DMS79 (cell line): ENCODE data around the gene KLHL17.

ENCODE experiments used
- DNase-seq: peaks from one replicate; lab custom pipeline; 2025; lab: John Stamatoyannopoulos, UW

Gene KLHL17

GRCh38 chr1:952603-953002 is 7.8 kb upstream of the KLHL17 start:
- DNase-seq = no peak

DNA sequence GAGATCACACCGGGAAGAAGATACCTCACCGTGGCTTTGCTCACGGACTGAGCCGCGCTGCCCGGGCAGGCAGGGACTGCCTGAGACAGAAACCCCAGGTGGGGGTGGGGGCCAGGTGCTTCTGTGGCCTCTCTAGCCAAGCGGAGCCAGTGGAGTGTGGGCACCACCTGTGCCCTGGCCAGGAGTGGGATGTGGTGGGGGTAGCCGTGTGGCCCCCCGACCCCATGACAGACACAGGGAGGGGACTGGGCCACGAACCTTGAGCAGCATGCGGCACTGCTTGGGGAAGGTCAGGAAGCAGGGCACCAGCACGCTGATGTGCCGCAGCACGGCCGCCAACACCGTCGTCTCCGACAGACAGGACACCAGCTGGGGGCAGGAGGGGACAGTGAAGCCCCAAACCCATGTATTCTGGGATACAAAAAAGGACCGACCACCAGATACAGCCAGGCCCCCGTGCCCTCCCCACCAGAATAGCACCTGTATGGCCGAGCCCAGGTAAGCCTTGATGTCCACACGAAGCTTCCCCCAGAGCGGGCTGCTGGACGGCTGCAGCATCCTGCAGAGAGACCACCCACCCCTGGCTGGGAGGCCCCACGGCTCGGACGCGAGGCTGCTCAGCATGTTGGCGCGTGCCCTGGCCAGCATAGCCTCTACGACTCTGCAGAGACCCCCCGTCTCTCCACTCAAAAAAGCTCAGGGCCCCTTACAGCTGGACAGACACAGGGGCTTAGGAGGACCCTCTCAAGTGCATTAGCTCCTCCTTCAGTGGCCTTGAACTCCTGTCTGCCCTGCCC is 6.7 kb upstream of the KLHL17 start:
- DNase-seq = no peak

DNA sequence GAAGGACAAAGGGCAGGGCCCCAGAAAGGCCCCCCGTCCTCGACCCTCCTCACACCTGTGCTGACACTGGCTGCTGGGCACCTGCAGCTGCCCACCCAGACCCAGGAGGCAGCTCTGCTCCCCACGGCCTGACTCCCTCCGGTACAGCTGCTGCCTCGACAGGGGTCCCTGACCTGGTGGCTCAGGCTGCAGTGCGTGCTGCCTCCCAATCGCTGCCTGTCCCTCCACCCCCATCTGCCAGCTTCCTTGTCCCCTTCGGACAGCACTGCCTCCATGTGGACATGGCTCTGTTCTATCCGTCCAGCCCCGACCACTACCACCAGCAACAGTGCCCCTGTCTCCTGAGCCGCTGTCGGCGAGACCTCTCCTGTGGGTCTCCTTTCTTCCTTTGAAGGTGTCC is 5.5 kb upstream of the KLHL17 start:
- no peak for DNase-seq

- DNase-seq = no peak
These were observed 4.9 kb upstream of the KLHL17 start for GRCh38 chr1:955474-955873.

GRCh38 chr1:956636-957035 is 3.7 kb upstream of the KLHL17 start:
- DNase-seq = no peak

DNA sequence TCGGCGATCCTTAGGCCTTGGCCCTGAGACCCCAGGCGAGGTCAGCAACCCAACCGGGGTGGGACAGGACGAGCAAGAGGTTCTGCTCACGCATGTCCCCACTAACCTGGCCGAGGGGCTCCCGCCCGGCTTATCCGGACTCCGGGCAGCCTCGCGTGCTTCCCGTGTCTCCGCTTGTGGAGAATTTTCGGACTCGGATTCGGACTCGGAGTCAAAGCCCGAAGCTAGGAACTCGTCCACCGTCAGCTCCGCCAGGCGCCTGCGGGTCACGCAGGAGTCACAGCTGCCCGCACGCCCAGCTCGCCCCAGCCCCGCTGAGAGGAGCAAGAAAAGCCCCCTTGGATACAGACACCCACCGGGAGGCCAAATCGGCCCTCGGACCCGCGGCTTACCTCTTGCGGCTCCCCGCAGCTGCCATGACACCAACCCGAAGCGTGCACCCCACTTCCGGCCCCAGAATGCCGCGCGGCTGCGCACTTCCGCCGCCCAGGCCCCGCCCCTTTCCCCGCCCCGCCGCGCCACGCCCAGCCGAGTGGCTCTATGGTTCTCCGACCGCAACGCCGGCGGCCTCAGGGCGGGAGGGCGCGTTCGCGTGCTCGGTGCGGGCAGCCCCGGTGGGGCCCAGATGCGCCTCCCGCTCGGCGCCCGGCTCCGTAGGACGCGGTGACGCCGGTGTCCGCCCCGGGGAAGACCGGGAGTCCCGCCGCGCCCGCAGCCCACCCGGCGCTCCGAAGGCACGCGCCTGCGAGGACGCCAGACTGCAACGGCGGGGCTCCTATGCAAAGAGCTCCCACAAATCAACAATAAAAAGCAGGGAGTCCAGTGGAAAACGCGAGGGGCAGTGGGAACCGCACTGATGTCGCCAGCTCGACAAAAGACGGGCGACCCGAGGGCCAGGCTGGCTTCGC is 1.3 kb upstream of the KLHL17 start, which contains the start of gene NOC2L:
Gene NOC2L, minus strand, starts transcription at position 434 of the 908 bp plus-strand sequence. Its CDS starts 16 bp downstream, at position 418.
- DNase-seq = peak; percentile 67

- DNase-seq = no peak
These were observed 537 bp upstream of the KLHL17 start for GRCh38 chr1:959731-960362.

DNA sequence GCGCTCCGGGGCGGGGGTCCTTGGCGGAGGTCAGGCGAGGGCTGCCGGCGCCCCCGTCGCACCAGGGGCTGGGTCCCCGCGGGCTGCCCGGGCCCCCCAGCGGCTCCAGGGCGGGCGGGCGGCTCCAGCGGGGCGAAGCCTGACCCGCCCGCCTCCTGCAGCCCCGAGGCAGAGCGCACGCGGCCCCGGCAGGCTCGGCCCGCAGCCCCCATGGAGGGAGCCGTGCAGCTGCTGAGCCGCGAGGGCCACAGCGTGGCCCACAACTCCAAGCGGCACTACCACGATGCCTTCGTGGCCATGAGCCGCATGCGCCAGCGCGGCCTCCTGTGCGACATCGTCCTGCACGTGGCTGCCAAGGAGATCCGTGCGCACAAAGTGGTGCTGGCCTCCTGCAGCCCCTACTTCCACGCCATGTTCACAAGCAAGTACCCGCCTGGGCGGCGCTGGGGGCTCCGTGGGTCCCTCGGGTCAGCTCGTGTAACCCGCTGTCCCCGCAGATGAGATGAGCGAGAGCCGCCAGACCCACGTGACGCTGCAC is 817 bp downstream of the KLHL17 start:
- DNase-seq = no peak

DNA sequence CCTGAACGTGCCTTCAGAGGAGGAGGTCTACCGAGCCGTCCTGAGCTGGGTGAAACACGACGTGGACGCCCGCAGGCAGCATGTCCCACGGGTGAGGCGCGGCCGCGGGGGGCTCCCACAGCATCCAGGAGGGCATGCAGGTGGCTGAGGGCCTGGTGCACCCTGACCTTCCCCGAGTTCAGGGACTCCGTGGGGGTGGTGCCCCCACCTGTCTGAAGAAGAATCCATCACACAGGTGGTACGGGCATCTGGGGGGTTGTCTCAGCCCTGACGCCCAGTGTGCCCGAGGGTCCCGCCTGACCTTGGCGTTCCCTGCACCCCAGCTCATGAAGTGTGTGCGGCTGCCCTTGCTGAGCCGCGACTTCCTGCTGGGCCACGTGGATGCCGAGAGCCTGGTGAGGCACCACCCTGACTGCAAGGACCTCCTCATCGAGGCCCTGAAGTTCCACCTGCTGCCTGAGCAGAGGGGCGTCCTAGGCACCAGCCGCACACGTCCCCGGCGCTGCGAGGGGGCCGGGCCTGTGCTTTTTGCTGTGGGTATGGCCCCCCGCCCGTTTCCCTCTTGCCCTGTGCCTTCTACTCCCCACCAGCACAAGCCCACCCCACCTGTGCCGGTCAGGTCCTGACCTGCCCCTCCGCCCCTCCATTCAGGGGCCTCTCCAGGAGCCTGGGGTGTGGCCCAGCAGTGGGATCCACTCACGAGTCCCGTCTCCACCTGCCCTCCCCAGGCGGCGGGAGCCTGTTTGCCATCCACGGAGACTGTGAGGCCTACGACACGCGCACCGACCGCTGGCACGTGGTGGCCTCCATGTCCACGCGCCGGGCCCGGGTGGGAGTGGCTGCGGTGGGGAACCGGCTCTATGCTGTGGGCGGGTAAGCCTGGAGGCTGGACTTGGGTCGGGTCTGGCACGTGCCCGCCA is 2.3 kb downstream of the KLHL17 start:
- no peak for DNase-seq

- DNase-seq = no peak
These were observed 2.9 kb downstream of the KLHL17 start for GRCh38 chr1:963301-963651.

DNA sequence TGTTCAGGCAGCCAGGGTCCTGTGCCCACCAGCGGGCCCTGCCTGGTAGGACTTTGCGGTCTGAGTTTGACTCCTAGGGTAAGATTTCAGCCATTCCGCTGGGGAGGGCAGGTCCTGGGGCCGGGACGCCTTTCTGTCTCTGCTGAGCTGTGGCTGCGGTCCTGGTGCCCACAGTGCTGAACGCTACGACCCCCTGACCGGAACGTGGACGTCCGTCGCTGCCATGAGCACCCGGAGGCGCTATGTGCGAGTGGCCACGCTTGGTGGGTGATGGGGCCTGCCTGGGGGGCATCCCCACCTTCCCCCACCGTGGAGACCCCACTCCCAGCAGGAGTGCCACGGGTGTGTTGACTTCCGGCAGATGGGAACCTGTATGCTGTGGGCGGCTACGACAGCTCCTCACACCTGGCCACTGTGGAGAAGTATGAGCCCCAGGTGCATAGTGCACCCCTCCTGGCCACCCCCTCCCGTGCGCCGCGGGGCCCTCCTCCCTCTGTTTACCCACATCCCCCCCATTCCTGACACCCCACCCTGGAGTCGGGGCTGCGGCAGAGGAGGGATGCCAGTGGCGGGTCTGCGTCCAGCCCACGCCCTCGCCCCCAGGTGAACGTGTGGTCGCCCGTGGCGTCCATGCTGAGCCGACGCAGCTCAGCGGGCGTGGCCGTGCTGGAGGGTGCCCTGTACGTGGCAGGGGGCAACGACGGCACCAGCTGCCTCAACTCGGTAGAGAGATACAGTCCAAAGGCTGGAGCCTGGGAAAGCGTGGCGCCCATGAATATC is 3.6 kb downstream of the KLHL17 start:
- DNase-seq = no peak

DNA sequence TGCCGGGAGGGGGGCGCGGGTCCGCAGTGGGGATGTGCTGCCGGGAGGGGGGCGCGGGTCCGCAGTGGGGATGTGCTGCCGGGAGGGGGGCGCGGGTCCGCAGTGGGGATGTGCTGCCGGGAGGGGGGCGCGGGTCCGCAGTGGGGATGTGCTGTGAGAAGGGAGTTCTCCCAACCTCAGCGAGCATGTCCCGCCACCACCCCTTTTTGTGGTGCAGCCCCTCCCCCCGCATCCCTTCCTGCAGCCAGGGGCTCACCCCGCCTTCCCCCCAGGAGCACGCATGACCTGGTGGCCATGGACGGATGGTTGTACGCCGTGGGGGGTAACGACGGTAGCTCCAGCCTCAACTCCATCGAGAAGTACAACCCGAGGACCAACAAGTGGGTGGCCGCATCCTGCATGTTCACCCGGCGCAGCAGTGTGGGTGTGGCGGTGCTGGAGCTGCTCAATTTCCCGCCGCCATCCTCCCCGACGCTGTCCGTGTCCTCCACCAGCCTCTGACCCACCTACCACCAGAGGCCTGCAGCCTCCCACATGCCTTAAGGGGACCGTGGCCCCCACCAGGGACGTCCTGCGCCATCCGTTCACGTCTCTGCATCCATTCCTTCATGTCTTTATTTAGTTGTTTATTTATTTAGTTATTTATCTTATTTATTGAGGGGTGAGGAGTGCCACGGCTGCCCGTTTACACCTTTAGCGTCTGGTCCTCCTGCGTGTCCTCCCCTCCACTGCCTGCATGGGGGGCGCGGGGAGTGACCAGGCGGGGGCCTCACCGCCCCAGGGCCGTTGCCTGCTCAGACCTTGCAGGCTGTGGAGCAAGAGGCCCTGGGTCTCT is 4.5 kb downstream of the KLHL17 start:
- DNase-seq = no peak

DNA sequence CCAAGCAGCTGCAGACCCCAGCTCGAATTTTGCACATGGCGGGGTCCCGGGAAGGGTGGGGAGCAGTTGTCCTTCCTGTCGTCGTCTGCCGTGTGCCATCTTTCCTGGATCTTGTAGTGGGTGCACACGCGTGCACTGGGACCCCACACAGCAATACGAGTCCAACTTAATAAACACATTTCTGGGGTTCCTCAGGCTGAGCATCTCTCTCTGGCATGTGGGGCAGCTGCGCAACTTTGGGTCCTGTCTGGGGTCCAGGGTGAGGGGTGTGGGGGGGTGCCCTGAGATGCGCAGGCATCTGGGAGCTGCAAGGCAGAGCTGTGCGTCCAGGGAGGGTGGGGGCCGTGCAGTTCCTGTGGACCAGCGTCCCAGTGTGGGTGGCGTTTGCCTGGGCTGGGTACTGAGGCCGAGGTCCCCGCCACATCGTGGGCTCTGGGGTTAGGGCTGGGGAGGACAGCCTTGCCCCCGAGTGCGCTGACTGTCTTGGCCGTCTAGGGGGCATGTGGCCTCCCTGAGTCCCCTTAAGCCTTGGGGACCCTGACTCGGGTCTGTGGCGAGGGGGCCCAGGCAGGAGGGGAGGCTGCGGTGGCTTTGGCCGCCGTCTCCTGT is 5.2 kb downstream of the KLHL17 start:
- DNase-seq = no peak

GRCh38 chr1:966135-966703 is 5.8 kb downstream of the KLHL17 start, which contains the start of gene PLEKHN1:
Gene PLEKHN1, plus strand, starts transcription at chr1:966482. Its CDS starts 50 bp downstream, at chr1:966532.
- no peak for DNase-seq

- no peak for DNase-seq
These were observed 6.4 kb downstream of the KLHL17 start for GRCh38 chr1:966704-967300.

- DNase-seq = no peak
These were observed 7.3 kb downstream of the KLHL17 start for GRCh38 chr1:967466-968343.

DNA sequence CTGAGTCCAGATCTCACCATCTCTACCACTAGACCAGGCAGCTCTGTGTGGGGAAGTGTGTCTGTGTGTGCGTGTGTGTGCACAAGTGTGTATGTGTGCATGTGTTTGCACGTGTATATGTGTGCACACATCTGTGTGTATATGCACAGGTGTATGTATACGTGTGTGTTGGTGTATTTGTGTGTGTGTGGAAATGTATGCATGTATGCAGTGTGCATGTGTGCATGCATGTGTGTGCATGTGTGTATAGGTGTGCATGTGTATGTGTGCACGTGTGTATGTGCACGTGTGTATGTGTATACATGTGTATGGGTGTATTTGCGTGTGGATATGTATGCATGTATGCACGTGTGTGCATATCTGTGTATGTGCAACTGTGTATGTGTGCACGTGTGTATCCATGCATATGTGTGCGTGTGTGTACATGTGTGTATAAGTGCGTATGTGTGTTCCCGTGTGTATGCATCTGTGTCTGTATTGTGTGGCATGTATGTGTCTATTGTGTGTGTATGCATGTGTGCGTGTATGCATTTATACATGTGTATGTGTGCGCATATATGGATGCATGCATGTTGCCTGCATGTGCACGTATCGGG is 9.0 kb downstream of the KLHL17 start:
- DNase-seq = no peak
